ENCODE measurements around the gene RHEB.

DNA sequence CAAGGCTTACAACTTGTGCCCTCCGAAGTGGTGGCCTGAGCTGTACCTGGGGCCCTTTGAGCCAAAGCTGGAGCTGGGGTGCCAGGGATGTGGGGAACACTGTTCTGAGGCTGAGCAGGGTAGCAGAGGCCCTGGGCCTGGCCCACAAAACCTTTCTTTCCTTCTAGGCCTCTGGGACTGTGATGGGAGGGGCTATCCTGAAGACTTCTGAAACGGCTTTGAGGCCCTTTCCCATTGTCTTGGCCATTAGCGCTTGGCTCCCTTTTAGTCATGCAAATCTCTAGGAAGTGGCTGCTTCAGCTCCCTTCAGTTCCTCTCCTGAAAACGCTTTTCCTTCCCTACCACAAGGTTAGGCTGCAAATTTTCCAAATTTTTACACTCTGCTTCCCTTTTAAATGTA, 62.9 kb downstream of the RHEB start:
- TF ChIP-seq, protein P1, sequence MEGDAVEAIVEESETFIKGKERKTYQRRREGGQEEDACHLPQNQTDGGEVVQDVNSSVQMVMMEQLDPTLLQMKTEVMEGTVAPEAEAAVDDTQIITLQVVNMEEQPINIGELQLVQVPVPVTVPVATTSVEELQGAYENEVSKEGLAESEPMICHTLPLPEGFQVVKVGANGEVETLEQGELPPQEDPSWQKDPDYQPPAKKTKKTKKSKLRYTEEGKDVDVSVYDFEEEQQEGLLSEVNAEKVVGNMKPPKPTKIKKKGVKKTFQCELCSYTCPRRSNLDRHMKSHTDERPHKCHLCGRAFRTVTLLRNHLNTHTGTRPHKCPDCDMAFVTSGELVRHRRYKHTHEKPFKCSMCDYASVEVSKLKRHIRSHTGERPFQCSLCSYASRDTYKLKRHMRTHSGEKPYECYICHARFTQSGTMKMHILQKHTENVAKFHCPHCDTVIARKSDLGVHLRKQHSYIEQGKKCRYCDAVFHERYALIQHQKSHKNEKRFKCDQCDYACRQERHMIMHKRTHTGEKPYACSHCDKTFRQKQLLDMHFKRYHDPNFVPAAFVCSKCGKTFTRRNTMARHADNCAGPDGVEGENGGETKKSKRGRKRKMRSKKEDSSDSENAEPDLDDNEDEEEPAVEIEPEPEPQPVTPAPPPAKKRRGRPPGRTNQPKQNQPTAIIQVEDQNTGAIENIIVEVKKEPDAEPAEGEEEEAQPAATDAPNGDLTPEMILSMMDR (IDR thresholded peaks at IDR 0.05; ENCODE audit: insufficient read depth, low read depth, low read length): no peak
- no peak for TF ChIP-seq EZH2 (IDR thresholded peaks at IDR 0.05; ENCODE audit: insufficient read depth, low read length)

Measured in astrocyte (in vitro differentiated cells and primary cell).